HepG2 (cell line): Measurements from ENCODE around the gene ERMARD. TPM values are rescaled to one million over a fixed set of nuclear protein-coding genes. Genes with fewer than 3 reads are reported as not detected.

ENCODE experiments used
- BHLHE40 ChIP-seq: IDR thresholded peaks from 2 replicates; pipeline ENCODE4 v1.6.1; 2011; ENCODE audit warnings: low read length, improper control_type of control experiment
- EEA1 ChIP-seq: sonication (generic); formaldehyde crosslinking; IDR thresholded peaks from 2 replicates; pipeline ENCODE4 v1.5.1; 2020; ENCODE audit warnings: mild to moderate bottlenecking, missing genetic modification reagents, borderline replicate concordance
- GFI1 ChIP-seq: sonication (generic); formaldehyde crosslinking; IDR thresholded peaks from 2 replicates; pipeline ENCODE4 v1.5.0; 2020; ENCODE audit warnings: missing genetic modification reagents, mild to moderate bottlenecking, borderline replicate concordance
- HOXA3 ChIP-seq: sonication (generic); formaldehyde crosslinking; IDR thresholded peaks from 2 replicates; pipeline ENCODE4 v1.5.0; 2020; ENCODE audit warnings: missing genetic modification reagents
- KLF11 ChIP-seq: IDR thresholded peaks from 2 replicates; pipeline ENCODE4 v1.6.1; 2016; ENCODE audit warnings: missing compliant biosample characterization
- RXRB ChIP-seq: IDR thresholded peaks from 2 replicates; pipeline ENCODE4 v1.6.1; 2016; ENCODE audit warnings: borderline replicate concordance, missing genetic modification reagents, missing compliant biosample characterization
- SIN3A ChIP-seq: IDR thresholded peaks from 2 replicates; pipeline ENCODE4 v1.6.1; 2011; ENCODE audit warnings: low read depth, mild to moderate bottlenecking, control low read depth, low read length, borderline replicate concordance
- XBP1 ChIP-seq: sonication (generic); formaldehyde crosslinking; IDR thresholded peaks from 2 replicates; pipeline ENCODE4 v1.5.0; 2020; ENCODE audit warnings: missing genetic modification reagents
- ZFYVE20 ChIP-seq: sonication (generic); formaldehyde crosslinking; IDR thresholded peaks from 2 replicates; pipeline ENCODE4 v1.8.0; 2023; ENCODE audit warnings: low read depth, mild to moderate bottlenecking, moderate library complexity, missing genetic modification reagents, borderline replicate concordance
- ZKSCAN5 ChIP-seq: sonication (generic); formaldehyde crosslinking; IDR thresholded peaks from 2 replicates; pipeline ENCODE4 v1.5.1; 2020; ENCODE audit warnings: mild to moderate bottlenecking, missing genetic modification reagents
- ZNF124 ChIP-seq: sonication (generic); formaldehyde crosslinking; IDR thresholded peaks from 2 replicates; pipeline ENCODE4 v1.4.0; 2020; ENCODE audit warnings: missing genetic modification reagents
- ZNF136 ChIP-seq: sonication (generic); formaldehyde crosslinking; IDR thresholded peaks from 2 replicates; pipeline ENCODE4 v1.8.1; 2022; ENCODE audit warnings: low read depth, mild to moderate bottlenecking, moderate library complexity, missing genetic modification reagents
- ZNF234 ChIP-seq: sonication (generic); formaldehyde crosslinking; conservative IDR thresholded peaks from 2 replicates; pipeline ENCODE4 v1.5.1; 2020; ENCODE audit warnings: mild to moderate bottlenecking, missing genetic modification reagents
- ZNF572 ChIP-seq: sonication (generic); formaldehyde crosslinking; IDR thresholded peaks from 2 replicates; pipeline ENCODE4 v1.5.1; 2020; ENCODE audit warnings: mild to moderate bottlenecking, missing genetic modification reagents
- ZNF619 ChIP-seq: sonication (generic); formaldehyde crosslinking; IDR thresholded peaks from 2 replicates; pipeline ENCODE4 v1.4.0; 2020; ENCODE audit warnings: mild to moderate bottlenecking, missing genetic modification reagents
- ZNF652 ChIP-seq: IDR thresholded peaks from 2 replicates; pipeline ENCODE4 v1.6.1; 2016; ENCODE audit warnings: low read depth, borderline replicate concordance
- polyA plus RNA-seq, 8 experiments: library from polyadenylated mRNA; depleted of rRNA in 3 of 8; stranded (reverse) in 7 of 8; unstranded in 1 of 8; fragments of >200 nt; fragmentation: Illumina TruSeq in 4 of 8; extraction: Trizol in 4 of 8; gene quantifications; 2 replicates each; pipeline versions ENCODE4 v1.2.1 to v1.2.3, GENCODE V29; 2011 to 2016; ENCODE audit warnings: low read depth in 4 of 8, missing spikeins in 1 of 8, mixed read lengths in 1 of 8; ENCODE audit not compliant: insufficient read depth in 1 of 8
- total RNA-seq, 5 experiments: library from RNA; depleted of rRNA; stranded (reverse); fragments of >200 nt; fragmentation: Illumina TruSeq; extraction: Trizol; gene quantifications; 2 replicates each; pipeline ENCODE4 v1.2.3, GENCODE V29; 2016; ENCODE audit warnings: low read depth in 1 of 5
- TF ChIP-seq, protein P1 (sequence below): sonication (generic); formaldehyde crosslinking; IDR thresholded peaks from 2 replicates; pipeline ENCODE4 v1.5.1; 2020; ENCODE audit warnings: mild to moderate bottlenecking, missing genetic modification reagents, moderate library complexity
- TF ChIP-seq, protein P2 (sequence below): sonication (generic); formaldehyde crosslinking; IDR thresholded peaks from 2 replicates; pipeline ENCODE4 v1.4.0; 2020; ENCODE audit warnings: missing genetic modification reagents, borderline replicate concordance
- TF ChIP-seq, protein P3 (sequence below): sonication (generic); formaldehyde crosslinking; IDR thresholded peaks from 2 replicates; pipeline ENCODE4 v1.4.0; 2020; ENCODE audit warnings: mild to moderate bottlenecking, low read depth, missing genetic modification reagents

The ERMARD gene
- total and polyA plus RNA-seq, 2 of the 13 experiments (the other 11 are each of a cell fraction or from before 2014, with no cell fraction given) = 8.8 to 10.7 TPM

DNA sequence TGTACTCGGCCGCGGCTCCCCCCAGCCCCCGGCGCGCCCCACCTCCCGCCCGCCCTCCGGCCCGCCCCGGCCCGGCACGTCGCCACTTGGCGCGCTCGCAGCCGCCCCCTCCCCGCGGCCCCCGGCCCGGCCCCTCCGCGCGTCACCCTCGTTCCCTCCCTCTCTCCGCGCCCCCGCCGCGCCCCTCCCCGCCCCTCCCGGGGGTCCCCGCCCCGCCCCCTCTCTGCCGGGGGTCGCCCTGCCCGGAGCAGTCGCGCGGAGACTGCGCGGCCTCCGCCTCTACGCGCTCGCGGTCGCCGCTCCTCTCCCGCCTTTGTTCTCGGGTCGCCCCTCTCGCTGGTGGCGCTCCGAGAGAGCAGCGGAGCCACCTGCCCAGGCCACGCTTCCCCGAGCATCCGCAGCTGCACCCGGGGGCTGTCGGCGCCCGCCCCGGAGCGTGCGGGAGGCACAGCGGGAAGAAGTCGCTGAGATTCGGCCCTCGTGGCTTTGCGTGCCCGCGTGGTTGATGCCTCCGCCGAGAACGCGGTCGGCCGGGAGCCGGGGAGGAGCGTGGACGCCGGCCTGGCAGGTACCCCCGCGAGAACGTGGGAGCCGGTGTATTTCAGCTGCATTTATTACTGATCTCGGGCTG, 26.8 kb upstream of the ERMARD start, which contains the start of gene PHF10 (continued):
- TF ChIP-seq, protein P1, sequence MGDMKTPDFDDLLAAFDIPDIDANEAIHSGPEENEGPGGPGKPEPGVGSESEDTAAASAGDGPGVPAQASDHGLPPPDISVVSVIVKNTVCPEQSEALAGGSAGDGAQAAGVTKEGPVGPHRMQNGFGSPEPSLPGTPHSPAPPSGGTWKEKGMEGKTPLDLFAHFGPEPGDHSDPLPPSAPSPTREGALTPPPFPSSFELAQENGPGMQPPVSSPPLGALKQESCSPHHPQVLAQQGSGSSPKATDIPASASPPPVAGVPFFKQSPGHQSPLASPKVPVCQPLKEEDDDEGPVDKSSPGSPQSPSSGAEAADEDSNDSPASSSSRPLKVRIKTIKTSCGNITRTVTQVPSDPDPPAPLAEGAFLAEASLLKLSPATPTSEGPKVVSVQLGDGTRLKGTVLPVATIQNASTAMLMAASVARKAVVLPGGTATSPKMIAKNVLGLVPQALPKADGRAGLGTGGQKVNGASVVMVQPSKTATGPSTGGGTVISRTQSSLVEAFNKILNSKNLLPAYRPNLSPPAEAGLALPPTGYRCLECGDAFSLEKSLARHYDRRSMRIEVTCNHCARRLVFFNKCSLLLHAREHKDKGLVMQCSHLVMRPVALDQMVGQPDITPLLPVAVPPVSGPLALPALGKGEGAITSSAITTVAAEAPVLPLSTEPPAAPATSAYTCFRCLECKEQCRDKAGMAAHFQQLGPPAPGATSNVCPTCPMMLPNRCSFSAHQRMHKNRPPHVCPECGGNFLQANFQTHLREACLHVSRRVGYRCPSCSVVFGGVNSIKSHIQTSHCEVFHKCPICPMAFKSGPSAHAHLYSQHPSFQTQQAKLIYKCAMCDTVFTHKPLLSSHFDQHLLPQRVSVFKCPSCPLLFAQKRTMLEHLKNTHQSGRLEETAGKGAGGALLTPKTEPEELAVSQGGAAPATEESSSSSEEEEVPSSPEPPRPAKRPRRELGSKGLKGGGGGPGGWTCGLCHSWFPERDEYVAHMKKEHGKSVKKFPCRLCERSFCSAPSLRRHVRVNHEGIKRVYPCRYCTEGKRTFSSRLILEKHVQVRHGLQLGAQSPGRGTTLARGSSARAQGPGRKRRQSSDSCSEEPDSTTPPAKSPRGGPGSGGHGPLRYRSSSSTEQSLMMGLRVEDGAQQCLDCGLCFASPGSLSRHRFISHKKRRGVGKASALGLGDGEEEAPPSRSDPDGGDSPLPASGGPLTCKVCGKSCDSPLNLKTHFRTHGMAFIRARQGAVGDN (CRISPR knock-in tag) = peak; percentile 95
- TF ChIP-seq ZNF619 (CRISPR knock-in tag) (no peak), ZFYVE20 (CRISPR knock-in tag) (peak; percentile 78), SIN3A (0 out of 2 replicates have a peak, but pooled peaks have one; percentile 23), ZNF572 (CRISPR knock-in tag) (peak; percentile 91; the same call in 1 of the 2 replicates), HOXA3 (peak; percentile 8; the same call in 1 of the 2 replicates), ZKSCAN5 (CRISPR knock-in tag) (no peak), KLF11 (CRISPR knock-in tag) (no peak; the same call in 1 of the 2 replicates), ZNF652 (CRISPR knock-in tag) (no peak), ZNF136 (CRISPR knock-in tag) (no peak), GFI1 (no peak), ZNF234 (CRISPR knock-in tag) (peak; percentile 67; the same call in 1 of the 2 replicates), RXRB (CRISPR knock-in tag) (no peak), EEA1 (0 out of 2 replicates have a peak, but pooled peaks have one; percentile 95), BHLHE40 (no peak), XBP1 (CRISPR knock-in tag) (peak; percentile 19; the same call in 1 of the 2 replicates), ZNF124 (CRISPR knock-in tag) (peak; percentile 56; the same call in 1 of the 2 replicates)
- TF ChIP-seq, protein P2, sequence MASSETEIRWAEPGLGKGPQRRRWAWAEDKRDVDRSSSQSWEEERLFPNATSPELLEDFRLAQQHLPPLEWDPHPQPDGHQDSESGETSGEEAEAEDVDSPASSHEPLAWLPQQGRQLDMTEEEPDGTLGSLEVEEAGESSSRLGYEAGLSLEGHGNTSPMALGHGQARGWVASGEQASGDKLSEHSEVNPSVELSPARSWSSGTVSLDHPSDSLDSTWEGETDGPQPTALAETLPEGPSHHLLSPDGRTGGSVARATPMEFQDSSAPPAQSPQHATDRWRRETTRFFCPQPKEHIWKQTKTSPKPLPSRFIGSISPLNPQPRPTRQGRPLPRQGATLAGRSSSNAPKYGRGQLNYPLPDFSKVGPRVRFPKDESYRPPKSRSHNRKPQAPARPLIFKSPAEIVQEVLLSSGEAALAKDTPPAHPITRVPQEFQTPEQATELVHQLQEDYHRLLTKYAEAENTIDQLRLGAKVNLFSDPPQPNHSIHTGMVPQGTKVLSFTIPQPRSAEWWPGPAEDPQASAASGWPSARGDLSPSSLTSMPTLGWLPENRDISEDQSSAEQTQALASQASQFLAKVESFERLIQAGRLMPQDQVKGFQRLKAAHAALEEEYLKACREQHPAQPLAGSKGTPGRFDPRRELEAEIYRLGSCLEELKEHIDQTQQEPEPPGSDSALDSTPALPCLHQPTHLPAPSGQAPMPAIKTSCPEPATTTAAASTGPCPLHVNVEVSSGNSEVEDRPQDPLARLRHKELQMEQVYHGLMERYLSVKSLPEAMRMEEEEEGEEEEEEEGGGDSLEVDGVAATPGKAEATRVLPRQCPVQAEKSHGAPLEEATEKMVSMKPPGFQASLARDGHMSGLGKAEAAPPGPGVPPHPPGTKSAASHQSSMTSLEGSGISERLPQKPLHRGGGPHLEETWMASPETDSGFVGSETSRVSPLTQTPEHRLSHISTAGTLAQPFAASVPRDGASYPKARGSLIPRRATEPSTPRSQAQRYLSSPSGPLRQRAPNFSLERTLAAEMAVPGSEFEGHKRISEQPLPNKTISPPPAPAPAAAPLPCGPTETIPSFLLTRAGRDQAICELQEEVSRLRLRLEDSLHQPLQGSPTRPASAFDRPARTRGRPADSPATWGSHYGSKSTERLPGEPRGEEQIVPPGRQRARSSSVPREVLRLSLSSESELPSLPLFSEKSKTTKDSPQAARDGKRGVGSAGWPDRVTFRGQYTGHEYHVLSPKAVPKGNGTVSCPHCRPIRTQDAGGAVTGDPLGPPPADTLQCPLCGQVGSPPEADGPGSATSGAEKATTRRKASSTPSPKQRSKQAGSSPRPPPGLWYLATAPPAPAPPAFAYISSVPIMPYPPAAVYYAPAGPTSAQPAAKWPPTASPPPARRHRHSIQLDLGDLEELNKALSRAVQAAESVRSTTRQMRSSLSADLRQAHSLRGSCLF (CRISPR knock-in tag) = 0 out of 2 replicates have a peak, but pooled peaks have one; percentile 43
- TF ChIP-seq, protein P3, sequence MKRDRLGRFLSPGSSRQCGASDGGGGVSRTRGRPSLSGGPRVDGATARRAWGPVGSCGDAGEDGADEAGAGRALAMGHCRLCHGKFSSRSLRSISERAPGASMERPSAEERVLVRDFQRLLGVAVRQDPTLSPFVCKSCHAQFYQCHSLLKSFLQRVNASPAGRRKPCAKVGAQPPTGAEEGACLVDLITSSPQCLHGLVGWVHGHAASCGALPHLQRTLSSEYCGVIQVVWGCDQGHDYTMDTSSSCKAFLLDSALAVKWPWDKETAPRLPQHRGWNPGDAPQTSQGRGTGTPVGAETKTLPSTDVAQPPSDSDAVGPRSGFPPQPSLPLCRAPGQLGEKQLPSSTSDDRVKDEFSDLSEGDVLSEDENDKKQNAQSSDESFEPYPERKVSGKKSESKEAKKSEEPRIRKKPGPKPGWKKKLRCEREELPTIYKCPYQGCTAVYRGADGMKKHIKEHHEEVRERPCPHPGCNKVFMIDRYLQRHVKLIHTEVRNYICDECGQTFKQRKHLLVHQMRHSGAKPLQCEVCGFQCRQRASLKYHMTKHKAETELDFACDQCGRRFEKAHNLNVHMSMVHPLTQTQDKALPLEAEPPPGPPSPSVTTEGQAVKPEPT (CRISPR knock-in tag) = no peak; the same call in 1 of the 2 replicates
